Measurements from ENCODE around the gene EVA1A.

DNA sequence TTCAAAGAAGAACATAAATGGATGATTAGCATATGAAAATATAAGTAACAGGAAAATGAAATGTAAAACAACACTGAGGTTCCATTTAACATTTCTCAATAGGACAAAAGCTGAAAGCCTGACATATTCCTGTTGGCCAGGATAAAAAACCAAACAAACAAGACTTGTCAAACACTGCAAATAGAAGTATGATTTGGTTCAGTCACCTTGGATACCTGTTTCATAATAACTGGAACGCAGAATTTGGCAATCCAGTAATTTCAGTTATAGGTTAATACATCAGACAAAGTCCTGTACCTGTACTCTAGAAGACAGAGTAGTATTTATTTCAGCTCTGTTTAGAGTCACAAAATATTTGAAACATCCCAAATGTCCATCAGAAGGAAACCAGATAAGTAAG is 16.5 kb upstream of the EVA1A start:
- TF ChIP-seq, protein P1, sequence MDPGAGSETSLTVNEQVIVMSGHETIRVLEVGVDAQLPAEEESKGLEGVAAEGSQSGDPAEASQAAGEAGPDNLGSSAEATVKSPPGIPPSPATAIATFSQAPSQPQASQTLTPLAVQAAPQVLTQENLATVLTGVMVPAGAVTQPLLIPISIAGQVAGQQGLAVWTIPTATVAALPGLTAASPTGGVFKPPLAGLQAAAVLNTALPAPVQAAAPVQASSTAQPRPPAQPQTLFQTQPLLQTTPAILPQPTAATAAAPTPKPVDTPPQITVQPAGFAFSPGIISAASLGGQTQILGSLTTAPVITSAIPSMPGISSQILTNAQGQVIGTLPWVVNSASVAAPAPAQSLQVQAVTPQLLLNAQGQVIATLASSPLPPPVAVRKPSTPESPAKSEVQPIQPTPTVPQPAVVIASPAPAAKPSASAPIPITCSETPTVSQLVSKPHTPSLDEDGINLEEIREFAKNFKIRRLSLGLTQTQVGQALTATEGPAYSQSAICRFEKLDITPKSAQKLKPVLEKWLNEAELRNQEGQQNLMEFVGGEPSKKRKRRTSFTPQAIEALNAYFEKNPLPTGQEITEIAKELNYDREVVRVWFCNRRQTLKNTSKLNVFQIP (CRISPR knock-in tag; IDR thresholded peaks at IDR 0.05; ENCODE audit: borderline replicate concordance, low read depth): no peak
- no peak for TF ChIP-seq PPARA (CRISPR knock-in tag; IDR thresholded peaks at IDR 0.05; ENCODE audit: borderline replicate concordance)
- no peak for TF ChIP-seq ESRRG (CRISPR knock-in tag; IDR thresholded peaks at IDR 0.05)
- TF ChIP-seq, protein P2, sequence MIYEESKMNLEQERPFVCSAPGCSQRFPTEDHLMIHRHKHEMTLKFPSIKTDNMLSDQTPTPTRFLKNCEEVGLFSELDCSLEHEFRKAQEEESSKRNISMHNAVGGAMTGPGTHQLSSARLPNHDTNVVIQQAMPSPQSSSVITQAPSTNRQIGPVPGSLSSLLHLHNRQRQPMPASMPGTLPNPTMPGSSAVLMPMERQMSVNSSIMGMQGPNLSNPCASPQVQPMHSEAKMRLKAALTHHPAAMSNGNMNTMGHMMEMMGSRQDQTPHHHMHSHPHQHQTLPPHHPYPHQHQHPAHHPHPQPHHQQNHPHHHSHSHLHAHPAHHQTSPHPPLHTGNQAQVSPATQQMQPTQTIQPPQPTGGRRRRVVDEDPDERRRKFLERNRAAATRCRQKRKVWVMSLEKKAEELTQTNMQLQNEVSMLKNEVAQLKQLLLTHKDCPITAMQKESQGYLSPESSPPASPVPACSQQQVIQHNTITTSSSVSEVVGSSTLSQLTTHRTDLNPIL (CRISPR knock-in tag; IDR thresholded peaks at IDR 0.05; ENCODE audit: low read depth): no peak
- TF ChIP-seq, protein P3, sequence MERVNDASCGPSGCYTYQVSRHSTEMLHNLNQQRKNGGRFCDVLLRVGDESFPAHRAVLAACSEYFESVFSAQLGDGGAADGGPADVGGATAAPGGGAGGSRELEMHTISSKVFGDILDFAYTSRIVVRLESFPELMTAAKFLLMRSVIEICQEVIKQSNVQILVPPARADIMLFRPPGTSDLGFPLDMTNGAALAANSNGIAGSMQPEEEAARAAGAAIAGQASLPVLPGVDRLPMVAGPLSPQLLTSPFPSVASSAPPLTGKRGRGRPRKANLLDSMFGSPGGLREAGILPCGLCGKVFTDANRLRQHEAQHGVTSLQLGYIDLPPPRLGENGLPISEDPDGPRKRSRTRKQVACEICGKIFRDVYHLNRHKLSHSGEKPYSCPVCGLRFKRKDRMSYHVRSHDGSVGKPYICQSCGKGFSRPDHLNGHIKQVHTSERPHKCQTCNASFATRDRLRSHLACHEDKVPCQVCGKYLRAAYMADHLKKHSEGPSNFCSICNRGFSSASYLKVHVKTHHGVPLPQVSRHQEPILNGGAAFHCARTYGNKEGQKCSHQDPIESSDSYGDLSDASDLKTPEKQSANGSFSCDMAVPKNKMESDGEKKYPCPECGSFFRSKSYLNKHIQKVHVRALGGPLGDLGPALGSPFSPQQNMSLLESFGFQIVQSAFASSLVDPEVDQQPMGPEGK (CRISPR knock-in tag; IDR thresholded peaks at IDR 0.05; ENCODE audit: borderline replicate concordance): no peak
- no peak for TF ChIP-seq ZFP30 (CRISPR knock-in tag; IDR thresholded peaks at IDR 0.05)
- TF ChIP-seq ISL1 (CRISPR knock-in tag; IDR thresholded peaks at IDR 0.05): no peak
- no peak for TF ChIP-seq ZFP3 (CRISPR knock-in tag; IDR thresholded peaks at IDR 0.05)

All from SK-N-SH treated with all-trans-retinoic acid at 6 μM for 48 hours (cell line).